Uterus (tissue), 4 donors: ENCODE measurements around the gene MAZ. TPM values are rescaled to one million over a fixed set of nuclear protein-coding genes. Genes with fewer than 3 reads are reported as not detected.

Experiments
- DNase-seq, 2 donors: peaks; one replicate each; pipeline ENCODE4 v3.0.0-alpha.2; 2019 to 2020
- H3K27ac ChIP-seq, 2 donors: fragments of 200-600 bp; sonication (generic); 1 replicate in 1 of 2; 2 replicates in 1 of 2; pipeline ENCODE4 v1.5.1; 2016 to 2018
- H3K27me3 ChIP-seq, 2 donors: fragments of 200-600 bp; sonication (generic); one replicate each; pipeline ENCODE4 v1.5.1; 2018 to 2019; ENCODE audit warnings: control low read depth in 1 of 2
- H3K36me3 ChIP-seq, 2 donors: fragments of 200-600 bp; sonication (generic); one replicate each; pipeline ENCODE4 v1.5.1; 2019; ENCODE audit warnings: control low read depth in 1 of 2
- H3K4me1 ChIP-seq, 2 donors: fragments of 200-600 bp; sonication (generic); one replicate each; pipeline ENCODE4 v1.5.1; 2018 to 2019; ENCODE audit warnings: control low read depth in 1 of 2
- H3K4me3 ChIP-seq, 2 donors: fragments of 200-600 bp; sonication (generic); 1 replicate in 1 of 2; 2 replicates in 1 of 2; pipeline ENCODE4 v1.5.1; 2018 to 2019; ENCODE audit warnings: mild to moderate bottlenecking in 1 of 2
- H3K9me3 ChIP-seq, 2 donors: fragments of 200-600 bp; sonication (generic); one replicate each; pipeline ENCODE4 v1.5.1; 2019; ENCODE audit warnings: control low read depth in 1 of 2
- POLR2A ChIP-seq, 2 donors: fragments of 450-650 bp; IDR thresholded peaks; one replicate each; pipeline ENCODE4 v1.6.1; 2016; ENCODE audit warnings: antibody characterized with exemption in 2 of 2, mild to moderate bottlenecking in 1 of 2, moderate library complexity in 1 of 2
- intact Hi-C: fragments of 100-400 bp; cut with DNase I; formaldehyde crosslinking; loops from one replicate; pipeline ENCODE4 v1.15.1; 2023; ENCODE audit warnings: low total_unique reads
- total RNA-seq, 4 donors: library from RNA; depleted of rRNA in 3 of 4; stranded (reverse); fragments of >200 nt in 3 of 4; gene quantifications; one replicate each; pipeline versions ENCODE4 v1.1.0 to v1.2.4, GENCODE V29; 2014 to 2023
- TF ChIP-seq, protein P1 (sequence below), 4 experiments: fragments of 200-600 bp in 2 of 4; fragments of 450-650 bp in 2 of 4; sonication (generic) in 2 of 4; IDR thresholded peaks; one replicate each; pipeline ENCODE4 v1.5.1; 2016 to 2019; ENCODE audit warnings: antibody characterized with exemption in 4 of 4, mild to moderate bottlenecking in 2 of 4, moderate library complexity in 1 of 4
- donor health status: DM: yes; HTN: yes; CAD: no.

Gene MAZ
- total RNA-seq, 4 donors from 2014 or later: 32.8 to 200 (median 67.5) TPM

DNA sequence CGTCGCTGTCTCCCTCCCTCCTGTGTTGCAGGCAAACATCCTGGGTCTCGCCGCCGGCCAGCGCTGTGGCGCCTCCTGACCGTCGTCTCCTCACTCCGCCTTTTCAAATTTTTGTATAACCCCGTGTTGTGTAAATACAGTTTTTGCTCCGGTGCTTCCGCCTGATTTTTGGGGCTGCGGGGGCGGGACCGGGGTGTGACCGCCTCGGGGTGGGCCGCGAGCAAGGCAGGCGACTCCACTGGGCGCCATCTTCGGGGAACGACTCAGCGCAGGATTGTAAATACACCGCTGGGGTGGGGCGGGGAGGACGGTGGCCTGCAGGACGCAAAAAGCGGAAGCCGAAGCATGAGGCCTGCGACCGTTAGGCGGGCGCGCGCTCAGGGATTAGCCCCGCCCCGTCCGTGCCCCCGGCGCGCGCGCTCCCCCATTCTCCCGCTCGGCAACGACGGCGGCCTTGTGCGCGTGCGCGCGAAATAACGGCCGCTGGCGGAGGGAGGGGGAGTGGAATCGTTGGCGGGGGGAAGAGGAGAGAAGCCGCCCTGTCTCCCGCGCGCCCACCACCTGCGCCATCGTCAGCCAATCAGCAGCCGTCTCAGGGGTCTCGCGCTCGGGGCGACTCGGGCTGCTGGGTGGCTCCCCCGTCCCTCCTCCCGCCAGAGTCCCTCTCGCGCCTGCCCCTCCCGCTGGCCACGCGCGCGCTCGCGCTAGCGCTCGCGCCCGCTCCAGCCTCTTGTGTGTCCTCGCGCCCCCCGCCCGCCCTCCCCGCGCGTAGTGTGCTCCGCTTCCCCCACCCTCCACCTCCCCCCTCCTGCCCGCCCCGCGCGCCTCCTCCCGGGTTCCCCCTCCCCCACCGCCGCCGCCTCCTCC is 864 bp upstream of the MAZ start:
- Histone ChIP-seq H3K27ac (peak overlapping the region; percentile 98 to 99), H3K36me3 (no peaks in the 10 kb centered on the region), H3K4me1 (peaks cover 11 to 22% of the 10 kb centered on the region in 2 donors), H3K9me3 (no peaks in the 10 kb centered on the region), H3K4me3 (peak overlapping the region; percentile 69 to 98), H3K27me3 (no peaks in the 10 kb centered on the region)
- peak; percentile 96 to 98 for DNase-seq
- peak; percentile 87 to 92 for TF ChIP-seq POLR2A (IDR thresholded peaks at IDR 0.05)
- TF ChIP-seq, protein P1, sequence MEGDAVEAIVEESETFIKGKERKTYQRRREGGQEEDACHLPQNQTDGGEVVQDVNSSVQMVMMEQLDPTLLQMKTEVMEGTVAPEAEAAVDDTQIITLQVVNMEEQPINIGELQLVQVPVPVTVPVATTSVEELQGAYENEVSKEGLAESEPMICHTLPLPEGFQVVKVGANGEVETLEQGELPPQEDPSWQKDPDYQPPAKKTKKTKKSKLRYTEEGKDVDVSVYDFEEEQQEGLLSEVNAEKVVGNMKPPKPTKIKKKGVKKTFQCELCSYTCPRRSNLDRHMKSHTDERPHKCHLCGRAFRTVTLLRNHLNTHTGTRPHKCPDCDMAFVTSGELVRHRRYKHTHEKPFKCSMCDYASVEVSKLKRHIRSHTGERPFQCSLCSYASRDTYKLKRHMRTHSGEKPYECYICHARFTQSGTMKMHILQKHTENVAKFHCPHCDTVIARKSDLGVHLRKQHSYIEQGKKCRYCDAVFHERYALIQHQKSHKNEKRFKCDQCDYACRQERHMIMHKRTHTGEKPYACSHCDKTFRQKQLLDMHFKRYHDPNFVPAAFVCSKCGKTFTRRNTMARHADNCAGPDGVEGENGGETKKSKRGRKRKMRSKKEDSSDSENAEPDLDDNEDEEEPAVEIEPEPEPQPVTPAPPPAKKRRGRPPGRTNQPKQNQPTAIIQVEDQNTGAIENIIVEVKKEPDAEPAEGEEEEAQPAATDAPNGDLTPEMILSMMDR (IDR thresholded peaks at IDR 0.05): peak in 3 of 4 experiments; percentile 9 to 35 (median 22)
- intact Hi-C loops: no loop called here

DNA sequence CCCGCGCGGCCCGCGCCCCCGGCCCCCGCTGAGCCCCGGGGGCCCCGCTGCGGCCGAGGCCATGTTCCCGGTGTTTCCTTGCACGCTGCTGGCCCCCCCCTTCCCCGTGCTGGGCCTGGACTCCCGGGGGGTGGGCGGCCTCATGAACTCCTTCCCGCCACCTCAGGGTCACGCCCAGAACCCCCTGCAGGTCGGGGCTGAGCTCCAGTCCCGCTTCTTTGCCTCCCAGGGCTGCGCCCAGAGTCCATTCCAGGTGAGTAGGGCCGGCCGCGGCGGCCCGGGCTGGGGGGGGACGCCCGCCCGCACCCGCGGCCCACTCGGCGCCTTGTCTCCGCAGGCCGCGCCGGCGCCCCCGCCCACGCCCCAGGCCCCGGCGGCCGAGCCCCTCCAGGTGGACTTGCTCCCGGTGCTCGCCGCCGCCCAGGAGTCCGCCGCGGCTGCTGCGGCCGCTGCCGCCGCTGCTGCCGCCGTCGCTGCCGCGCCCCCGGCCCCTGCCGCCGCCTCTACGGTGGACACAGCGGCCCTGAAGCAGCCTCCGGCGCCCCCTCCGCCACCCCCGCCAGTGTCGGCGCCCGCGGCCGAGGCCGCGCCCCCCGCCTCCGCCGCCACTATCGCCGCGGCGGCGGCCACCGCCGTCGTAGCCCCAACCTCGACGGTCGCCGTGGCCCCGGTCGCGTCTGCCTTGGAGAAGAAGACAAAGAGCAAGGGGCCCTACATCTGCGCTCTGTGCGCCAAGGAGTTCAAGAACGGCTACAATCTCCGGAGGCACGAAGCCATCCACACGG is 504 bp downstream of the MAZ start:
- Histone ChIP-seq H3K36me3 (no peaks in the 10 kb centered on the region), H3K27me3 (no peaks in the 10 kb centered on the region), H3K4me1 (peaks cover 11 to 28% of the 10 kb centered on the region in 2 donors), H3K9me3 (no peaks in the 10 kb centered on the region), H3K4me3 (peak overlapping the region; percentile 35 to 61), H3K27ac (peak overlapping the region; percentile 96 to 99)
- TF ChIP-seq, protein P1 (IDR thresholded peaks at IDR 0.05): no peak
- TF ChIP-seq POLR2A (IDR thresholded peaks at IDR 0.05): no peak
- peak; percentile 67 to 68 for DNase-seq
- intact Hi-C loops: no loop called here

DNA sequence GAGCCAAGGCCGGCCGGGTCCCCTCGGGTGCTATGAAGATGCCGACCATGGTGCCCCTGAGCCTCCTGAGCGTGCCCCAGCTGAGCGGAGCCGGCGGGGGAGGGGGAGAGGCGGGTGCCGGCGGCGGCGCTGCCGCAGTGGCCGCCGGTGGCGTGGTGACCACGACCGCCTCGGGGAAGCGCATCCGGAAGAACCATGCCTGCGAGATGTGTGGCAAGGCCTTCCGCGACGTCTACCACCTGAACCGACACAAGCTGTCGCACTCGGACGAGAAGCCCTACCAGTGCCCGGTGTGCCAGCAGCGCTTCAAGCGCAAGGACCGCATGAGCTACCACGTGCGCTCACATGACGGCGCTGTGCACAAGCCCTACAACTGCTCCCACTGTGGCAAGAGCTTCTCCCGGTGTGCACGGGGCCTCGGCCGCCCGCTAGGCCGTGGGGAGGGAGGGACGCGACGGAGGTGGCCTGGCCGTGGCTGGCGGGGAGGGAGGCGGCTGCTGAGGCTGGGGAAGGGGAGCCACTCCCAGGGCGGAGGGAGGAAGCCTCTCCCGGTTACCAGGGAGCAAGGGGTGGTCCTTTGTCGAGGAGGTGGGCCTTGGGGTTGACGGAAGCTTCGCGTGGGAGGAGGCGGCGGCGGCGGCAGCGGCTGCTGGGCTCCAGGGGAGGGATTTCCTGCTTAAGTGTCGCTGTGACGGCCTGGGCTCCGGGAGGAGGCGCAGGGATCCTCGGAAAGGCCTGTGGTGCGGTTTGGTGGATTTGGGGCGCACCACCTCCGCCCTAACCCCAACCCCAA is 1.3 kb downstream of the MAZ start:
- no peaks in the 10 kb centered on the region for H3K9me3 ChIP-seq
- intact Hi-C loops: no loop called here
- peaks cover 11 to 28% of the 10 kb centered on the region in 2 donors for H3K4me1 ChIP-seq
- H3K27ac ChIP-seq: peak overlapping the region; percentile 96 to 99
- H3K4me3 ChIP-seq: peak overlapping the region; percentile 35 to 61
- H3K27me3 ChIP-seq: no peaks in the 10 kb centered on the region
- TF ChIP-seq, protein P1 (IDR thresholded peaks at IDR 0.05): peak; percentile 24 to 63 (median 54)
- peak in 1 of 2 donors; percentile 63 for TF ChIP-seq POLR2A (IDR thresholded peaks at IDR 0.05)
- peak; percentile 89 for DNase-seq
- H3K36me3 ChIP-seq: no peaks in the 10 kb centered on the region

DNA sequence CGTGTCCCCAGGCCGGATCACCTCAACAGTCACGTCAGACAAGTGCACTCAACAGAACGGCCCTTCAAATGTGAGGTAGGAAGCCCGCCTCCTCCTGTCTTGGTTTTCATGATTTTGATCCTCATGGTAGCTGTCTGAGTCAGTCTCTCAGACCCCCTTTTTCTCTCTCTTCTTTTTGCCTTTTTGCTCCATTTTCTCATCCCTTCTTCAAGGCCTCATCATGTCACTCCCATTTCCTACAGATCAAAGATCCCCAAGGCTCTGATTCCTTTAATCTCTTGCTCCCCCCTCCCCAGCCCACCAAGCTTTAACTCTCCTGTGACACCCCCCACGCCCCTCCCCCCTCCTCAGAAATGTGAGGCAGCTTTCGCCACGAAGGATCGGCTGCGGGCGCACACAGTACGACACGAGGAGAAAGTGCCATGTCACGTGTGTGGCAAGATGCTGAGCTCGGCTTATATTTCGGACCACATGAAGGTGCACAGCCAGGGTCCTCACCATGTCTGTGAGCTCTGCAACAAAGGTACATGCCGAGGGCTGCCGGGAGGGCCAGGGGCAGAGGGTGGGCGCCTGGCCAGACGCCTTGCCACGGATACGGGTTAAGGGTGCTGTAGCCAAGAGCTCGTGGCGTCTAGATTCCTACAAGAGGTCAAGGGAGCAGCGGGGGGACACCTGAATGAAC is 2.0 kb downstream of the MAZ start:
- Histone ChIP-seq H3K4me3 (peak overlapping the region; percentile 35 to 61), H3K27me3 (no peaks in the 10 kb centered on the region), H3K9me3 (no peaks in the 10 kb centered on the region), H3K36me3 (no peaks in the 10 kb centered on the region), H3K27ac (peak overlapping the region; percentile 96 to 99), H3K4me1 (peaks cover 11 to 35% of the 10 kb centered on the region in 2 donors)
- intact Hi-C loops: no loop called here
- DNase-seq: peak; percentile 31 to 54
- TF ChIP-seq, protein P1 (IDR thresholded peaks at IDR 0.05): no peak
- no peak for TF ChIP-seq POLR2A (IDR thresholded peaks at IDR 0.05)
